Activated T-cell treated with anti-CD3 and anti-CD28 coated beads for 1 hour (primary cell): Measurements from ENCODE around the gene FANCD2.
"Not testable (repeated sequence)": the region's sequence is repeated elsewhere in the genome, so short reads cannot be mapped to it uniquely, and the experiment has no call there.

Experiments
- DNase-seq: peaks from one replicate; pipeline ENCODE4 v3.0.0-alpha.2; 2020; ENCODE audit warnings: low read depth

The FANCD2 gene

DNA sequence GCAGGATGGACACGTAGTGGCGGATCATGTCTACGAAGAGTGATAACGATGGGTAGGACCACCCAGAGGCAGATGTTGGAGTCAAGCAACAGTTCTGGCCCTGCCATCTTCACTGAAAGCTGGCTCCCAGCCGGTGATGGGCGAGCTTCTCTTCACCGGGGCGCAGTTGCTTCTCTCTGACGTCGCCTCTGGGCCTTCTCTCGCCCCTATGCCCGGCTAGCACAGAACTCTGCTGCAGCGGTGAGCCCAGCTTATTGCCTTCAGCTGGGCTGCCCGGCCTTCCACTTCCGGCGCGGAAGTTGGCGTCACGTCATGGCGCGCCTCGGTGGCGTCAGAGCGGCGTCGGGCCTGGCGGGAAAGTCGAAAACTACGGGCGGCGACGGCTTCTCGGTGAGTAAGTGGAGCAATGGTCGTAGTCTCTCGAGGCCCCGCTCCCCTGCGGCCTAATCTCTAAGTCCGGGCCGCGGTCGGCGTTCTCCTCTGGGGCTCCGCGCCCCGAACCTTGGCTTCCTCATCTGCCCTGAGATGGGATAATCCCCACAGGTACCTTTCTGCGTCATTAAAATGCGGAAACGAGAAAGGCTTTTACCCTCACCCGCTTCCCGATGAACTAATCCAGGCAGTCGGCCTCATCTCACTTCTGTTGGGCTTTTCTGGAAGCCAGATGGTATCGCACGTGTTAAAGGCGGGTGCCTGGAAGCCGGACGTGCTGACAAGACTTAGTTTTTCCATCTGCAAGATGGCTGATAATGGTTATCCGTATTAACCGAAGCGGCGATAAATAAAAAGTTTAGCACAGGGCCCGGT lies at the start of gene FANCD2:
Gene FANCD2 (plus strand): TSS at position 354 of the 807 bp plus-strand sequence. CDS start 2,221 bp downstream, outside the sequence.
- peak; percentile 84 for DNase-seq

DNA sequence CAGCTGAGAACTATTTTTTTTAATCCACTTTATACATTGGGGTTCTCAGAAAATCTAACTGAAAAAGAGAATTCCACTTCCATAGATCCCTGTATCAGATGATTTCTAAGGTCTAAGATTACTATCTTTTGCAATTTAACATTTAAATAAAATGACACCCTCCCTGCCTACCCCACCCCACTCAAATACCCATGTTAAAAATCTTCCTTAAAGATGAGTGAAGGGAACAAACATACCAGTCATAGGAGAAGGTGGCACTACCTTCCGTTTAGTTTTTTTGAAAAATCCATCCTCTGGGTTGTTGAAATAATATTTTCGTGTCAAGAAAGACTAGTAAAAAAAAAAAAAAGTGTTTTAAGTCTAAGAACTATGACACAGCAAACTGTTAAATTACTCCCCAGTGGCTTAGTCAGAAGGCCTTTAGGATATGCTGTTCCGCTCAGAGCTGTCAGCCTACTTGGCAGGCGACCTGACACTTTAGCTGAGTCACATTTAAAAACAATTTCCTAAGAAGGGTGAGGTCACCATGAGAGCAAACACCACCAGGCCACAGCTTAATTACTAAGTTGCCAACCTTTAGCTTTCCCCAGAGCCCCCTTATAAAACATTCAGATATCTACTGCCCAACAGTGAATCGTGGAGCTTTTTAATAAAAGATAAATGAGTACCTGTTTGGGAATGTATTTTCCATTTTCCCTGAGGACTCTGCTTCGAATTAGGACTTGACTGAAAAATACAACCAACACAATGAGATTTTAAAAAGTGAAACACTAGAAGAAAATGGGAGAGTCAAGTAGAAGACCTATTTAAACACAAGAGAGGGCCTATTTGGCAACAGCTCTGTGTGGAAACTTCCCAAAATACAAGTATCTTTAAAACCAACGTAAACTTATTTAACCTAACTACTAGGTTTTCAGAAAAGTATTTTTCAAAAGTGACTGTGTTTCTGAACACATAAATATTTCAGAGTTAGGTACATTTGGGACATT lies 49.2 kb upstream of the FANCD2 start:
- DNase-seq: no peak

DNA sequence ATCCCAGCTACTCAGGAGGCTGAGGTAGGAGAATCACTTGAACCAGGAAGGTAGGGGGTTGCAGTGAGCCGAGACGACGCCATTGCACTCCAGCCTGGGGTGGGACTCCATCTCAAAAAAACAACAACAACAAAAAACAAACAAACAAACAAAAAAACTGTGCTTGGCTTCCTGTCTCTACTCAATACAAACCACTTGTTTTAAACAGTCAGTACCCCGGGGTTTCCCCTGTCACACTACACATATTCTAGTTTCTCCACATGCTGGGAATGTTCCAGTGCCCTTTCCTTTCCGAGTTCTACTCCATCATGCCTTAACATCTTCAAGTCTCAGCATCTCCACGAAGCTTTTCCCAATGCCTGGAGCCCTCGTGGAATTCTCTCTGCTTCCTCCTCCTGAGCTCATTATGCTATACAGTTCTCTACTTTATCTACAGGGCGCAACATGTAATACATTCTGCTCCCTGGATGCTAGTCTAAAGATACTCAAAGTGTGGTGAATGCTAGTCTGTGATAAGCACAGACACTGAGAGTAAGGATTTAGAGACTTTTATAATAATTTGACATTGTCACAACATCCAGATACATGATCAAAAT lies 47.4 kb upstream of the FANCD2 start:
- DNase-seq: no peak

DNA sequence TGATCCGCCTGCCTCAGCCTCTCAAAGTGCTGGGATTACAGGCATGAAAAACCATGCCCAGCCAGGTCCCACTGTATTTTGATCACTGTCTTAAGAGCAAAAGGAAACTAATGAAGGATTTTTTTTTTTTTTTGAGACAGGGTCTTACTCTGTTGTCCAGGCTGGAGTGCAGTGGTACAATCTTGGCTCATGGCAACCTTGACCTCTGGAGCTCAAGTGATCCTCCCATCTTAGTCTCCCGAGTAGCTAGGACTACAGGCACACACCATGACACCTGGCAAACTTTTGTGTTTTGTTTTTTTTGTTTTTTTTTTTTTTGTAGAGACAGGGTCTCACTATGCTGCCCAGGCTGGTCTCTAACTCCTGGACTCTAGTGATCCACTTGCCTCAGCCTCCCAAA lies 46.0 kb upstream of the FANCD2 start:
- DNase-seq: no peak

DNA sequence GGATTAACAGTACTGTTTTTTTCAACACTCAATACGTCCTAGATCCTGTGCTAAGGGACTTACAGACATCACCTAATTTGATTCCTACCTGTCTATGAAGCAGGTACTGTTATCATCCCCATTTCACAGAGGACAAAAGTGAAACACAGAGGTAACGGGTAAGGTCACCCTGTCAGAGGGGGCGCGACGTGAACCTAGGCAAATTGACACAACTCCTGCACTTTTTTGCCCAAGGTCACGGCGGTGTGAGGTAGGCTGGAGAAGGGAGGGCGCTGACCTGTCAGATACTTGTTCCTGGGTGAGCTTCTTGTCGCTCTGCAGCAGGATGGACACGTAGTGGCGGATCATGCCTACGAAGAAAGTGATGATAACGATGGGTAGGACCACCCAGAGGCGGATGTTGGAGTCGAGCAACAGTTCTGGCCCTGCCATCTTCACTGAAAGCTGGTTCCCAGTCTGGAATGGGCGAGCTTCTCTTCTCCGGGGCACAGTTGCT lies 40.0 kb upstream of the FANCD2 start:
- DNase-seq: no peak

DNA sequence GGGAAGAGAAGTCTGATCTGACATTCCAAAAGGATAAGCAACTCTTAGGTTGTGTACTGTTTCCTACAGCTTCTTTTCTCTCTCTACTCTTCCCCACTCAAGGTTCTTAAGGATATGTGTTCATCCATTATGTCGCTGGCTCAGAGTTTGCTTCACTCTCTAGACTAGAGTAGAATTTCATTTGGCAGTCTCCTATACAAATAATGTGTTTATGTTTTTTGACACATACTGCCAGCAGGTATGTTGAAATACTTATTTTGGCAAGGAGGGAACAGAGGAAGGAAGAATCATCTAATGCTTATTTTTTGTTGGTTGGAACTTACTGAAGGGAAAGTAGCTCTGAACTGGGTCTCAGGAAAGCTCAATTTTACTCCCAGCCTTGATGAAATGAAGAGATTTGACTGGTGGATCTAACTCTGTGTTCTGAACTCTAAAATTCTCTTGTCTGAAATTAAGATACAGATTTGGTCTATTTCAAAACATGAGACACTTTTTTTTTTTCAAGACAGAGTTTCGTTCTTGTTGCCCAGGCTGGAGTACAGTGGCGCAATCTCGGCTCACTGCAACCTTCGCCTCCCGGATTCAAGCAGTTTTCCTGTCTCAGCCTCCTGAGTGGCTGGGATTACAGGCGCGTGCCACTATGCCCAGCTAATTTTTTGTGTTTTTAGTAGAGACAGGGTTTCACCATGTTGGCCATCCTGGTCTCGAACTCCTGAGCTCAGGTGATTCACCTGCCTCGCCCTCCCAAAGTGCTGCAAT lies 32.0 kb upstream of the FANCD2 start:
- no peak for DNase-seq

DNA sequence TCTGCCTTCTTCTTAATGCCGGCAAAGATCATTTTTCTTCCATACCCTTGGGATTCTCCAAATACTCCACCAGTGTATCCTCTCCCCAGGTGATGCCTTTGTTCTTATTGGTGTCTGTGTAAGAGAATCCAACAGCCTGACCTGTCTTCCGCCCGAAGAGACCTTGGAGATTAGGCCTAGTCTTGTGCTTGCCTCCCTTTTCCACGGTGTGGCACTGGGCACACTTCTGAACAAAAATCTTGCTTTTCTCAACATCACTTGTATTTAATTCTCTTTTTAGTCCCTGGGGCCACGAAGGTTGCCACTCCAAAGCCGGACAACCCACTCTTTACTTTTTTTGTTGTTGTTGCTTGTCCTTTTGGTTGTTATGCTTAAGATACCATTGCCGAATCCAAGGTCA lies 25.6 kb upstream of the FANCD2 start:
- DNase-seq: no peak

DNA sequence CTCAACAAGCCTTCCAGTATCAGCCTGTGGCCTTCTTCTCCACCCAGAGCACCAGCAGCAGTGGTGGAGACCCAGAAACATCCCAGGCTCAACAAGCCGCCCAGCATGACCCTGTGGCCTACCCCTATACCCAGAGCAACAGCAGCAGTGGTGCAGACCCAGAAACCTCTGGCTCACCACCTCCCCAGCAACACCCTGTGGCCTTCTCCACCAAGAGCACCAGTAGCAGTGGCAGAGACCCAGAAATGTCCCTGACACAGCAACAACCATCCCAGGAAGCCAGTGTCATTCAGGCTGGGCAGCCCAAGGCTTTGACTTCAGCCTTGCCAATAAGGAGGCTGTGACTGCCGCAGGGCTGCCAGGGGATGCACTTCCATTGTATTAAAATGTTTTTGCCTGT lies 23.3 kb upstream of the FANCD2 start:
- no peak for DNase-seq

DNA sequence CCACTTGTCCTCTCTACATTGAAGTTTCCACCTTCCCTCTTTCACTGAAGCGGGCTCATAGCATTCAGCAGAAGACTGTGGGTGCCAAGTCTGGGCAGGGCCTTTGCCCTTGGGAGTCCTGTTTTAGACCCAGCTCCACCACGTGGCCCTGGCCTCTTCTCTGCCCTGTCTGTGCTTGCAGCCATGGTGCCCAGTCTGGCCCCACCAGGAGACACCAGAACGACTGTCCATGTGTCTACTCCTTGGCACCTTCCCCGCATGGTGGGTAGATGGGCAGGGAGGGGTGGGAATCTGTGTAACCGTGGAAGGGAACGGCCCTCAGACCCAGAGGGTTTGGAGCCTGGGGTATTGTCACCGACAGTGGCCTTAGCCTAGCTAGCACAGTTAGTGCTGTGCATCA lies 21.7 kb upstream of the FANCD2 start:
- no peak for DNase-seq

DNA sequence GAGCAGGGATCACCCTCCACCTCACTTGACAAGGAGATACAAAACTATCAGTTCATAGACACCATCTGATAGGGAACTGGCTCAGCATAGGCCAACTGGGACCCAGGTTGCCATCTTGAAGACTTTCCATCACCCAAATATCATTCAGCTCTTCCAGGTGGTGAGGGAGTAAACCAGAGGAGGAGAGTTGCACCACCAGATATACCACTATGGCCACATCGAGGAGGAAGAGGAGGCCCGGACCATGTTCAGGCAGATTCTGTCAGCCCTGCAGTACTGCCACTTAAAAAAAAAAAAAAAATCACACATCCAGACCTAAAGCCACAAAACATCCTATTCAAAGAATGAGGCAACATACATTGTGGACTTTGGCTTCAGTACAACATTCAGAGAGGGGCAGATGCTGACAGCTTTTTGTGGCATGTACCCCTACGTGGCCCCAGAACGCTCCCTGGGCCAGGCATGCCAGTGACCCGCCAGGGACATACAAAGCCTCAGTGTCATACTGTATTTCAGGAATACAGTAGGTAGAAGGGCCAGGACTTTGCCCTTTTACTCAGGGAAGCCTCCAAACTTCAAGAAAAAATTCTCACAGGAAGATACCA lies 21.2 kb upstream of the FANCD2 start:
- DNase-seq: no peak

DNA sequence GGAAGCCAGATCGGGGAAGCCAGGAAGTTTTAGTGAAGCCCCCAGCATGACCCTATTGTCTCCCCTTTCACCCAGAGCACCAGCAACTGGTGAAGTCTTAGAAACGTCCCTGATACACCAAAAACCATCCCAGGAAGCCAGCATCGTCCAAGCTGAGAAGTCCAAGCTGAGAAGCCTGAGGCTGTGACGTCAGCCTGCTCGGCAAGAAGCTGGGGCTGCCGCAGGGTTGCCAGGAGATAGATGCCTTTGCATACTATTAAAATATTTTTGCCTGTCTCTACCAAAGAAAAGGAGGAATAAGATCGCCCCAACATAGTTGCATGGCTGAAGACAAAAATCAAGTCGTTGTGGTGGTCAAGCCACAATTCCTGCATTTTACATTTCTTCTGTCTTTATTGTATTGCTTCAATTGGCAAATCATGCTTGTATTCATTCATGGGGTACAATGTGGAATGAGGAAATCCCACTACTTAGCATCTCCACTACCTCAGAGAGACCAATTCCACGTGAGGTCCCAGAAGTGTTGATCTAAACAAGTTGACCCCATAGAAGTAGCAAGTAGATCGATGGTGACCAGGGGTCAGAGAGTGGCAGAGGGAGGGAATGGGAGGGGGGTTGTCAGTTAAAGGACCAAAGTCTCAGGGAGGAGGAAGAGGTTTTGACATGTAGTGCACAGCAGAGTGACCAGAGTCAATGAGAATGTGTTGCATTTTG lies 20.0 kb upstream of the FANCD2 start:
- no peak for DNase-seq

DNA sequence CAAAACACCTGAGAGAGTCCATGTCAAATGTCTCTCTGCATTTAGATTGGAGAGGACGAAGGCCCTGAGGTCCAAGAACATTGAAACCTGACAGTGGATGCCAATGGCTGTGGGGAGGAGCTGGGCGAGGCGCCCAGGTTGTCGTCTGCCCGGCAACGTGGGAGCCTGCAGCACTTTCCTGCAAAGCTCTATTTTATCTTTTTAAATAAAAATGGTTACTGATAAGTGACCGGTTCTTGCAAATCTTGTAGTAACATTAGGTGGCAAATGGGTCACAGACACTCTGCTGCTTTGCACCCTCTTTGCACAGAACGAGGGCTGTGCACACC lies 19.5 kb upstream of the FANCD2 start:
- no peak for DNase-seq

DNA sequence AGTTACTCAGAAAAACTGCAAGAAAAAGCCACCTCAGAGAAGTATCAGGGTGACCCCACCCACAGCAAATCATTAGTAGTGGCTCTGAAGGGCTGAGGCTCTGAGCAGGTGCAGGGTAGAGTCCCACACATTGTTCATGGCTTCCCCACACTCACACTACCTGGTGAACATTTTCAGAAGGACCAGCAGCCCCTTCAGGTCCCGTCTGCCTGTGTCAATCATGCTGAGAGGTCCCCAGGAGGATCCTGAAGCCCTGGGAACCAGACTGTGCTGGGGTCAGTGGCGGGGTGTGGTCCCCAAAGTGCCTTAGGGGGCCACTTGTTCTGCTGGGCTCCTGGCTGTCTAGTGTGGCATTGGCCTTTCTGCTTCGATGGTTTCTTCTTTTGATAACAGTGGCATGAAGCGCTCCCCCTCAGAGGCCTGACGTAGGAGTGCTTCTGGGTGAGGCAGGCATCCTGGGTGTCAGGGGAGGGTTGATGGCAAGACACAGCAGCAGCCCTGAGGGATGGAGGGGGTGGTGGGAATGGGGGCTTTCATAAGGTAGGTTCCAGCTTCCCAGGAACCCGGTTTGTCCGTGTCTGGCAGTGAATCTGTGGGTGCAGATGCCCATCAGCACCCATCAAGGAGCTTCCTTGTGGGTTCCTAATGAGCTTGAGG lies 19.0 kb upstream of the FANCD2 start:
- no peak for DNase-seq

DNA sequence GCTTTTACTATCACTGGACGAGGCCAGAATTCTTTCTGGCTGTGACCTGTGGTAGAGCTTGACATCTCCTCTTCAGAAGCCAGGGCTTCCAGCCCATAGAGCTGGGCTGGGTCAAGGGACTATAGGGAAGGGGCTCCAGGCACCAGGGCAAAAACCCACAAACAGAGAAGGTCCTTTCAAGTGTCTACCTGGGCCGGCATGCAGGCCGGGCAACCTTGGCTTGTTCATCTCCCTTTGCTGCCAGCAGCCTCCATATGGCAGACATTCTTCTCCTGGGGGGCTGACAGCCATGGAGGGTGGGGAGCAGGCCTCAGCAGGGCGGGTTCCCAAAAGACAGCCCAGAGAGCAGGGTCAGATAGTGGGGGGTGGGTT lies 18.0 kb upstream of the FANCD2 start:
- DNase-seq: not testable (repeated sequence)

DNA sequence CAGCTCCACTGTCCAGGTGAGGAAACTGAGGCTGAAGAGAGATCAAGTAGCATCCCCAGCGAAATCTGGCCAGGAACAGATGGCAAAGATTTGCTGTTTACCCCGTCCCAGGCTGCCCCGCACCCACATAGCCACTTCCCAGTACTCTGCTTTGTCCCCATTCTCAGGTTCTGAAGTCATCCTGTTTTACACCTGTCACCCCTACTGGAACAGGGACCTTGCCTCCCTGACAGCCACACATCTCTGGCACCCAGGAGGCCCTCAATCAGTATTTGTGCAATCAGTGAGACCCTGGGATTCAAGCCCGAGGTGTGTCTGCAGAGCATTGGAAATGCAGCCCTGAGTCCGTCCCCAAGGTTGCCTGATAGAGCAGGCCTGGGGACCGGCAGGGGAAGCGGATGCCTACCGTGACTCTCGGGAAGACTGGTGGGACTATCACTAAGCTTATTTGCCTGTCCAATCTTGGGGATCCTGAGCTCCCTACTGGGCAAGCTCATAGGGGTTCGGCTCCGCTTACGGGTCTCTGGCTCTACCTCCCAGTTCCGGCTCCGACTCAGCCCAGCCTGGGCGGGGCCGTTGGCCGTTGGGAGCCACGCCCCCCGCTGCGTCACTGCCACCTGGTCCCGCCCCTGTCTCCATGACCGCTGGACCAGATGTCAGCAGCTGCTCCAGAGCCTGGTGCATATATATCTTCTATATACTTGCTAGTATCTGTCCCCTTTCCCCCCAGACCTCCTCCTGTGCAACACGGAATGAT lies 17.5 kb upstream of the FANCD2 start:
- DNase-seq: peak; percentile 60

DNA sequence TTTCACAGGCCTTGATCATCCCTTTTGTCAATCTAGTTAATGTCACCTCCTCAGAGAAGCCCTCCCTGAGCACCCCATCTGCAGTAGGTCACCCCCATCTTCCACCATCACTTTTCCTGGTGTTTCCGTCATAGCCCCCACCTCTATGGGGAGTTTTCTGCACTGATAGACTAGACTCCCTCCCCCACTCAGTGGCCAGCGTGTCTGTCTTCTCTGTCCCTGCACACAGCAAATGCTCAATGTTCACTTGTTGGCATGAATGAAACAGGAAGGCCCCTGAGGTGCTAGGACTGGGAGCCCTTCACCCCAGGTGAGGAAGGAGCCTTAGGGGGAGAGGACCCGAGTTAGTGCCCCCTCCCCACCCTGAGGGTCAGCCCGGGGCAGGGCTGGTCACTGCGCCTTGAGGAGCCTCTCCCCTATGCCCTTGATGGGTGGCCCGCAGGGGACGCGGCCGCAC lies 15.8 kb upstream of the FANCD2 start:
- DNase-seq: no peak

DNA sequence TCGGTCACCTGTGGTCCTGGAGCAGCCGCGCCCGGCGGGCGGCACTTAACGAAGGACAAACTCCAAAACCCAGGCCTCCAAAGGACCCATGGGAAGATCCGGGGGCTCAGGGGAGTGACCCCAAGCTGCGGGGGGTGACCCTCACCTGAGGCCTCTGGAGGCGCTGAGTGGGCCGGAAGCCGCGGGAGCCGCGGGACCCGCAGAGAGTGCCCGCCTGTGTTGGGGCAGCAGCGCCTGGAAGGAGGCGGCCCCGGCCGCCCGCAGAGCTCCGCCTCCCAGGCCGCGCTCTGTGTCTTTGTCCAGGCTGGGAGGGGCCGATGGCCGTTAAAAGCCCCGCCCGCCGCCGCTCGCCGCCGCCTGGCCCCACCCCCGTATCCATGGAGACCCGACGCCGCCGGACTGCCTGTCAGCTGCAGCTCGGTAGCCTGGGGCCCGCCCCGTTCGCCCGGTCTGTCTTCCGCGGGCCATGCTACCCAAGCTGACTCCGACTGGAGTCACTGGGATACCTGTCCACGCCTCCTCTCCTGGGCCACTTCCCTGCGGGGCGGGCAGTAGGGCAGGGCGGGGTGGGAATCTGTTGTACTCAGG lies 15.3 kb upstream of the FANCD2 start:
- peak; percentile 62 for DNase-seq

DNA sequence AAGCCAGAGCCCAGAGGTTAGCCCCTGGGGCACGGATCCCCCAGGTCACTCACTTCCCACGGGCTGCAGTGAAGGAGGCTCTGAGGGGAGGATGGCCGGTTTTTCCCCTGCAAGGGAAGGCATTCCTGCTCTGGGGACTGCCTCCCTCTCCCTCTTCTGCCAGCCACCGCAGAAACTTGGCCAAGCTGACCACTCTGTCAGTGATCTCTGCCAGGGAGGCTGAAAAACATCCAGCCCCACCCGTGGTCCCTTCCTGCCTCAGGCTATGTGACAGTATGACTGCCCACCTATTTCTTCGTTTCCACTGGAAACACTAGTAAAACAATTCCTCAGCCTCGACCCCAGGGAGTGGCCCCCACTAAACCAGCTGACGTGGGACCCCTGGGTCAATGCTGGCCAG lies 14.6 kb upstream of the FANCD2 start:
- DNase-seq: no peak

DNA sequence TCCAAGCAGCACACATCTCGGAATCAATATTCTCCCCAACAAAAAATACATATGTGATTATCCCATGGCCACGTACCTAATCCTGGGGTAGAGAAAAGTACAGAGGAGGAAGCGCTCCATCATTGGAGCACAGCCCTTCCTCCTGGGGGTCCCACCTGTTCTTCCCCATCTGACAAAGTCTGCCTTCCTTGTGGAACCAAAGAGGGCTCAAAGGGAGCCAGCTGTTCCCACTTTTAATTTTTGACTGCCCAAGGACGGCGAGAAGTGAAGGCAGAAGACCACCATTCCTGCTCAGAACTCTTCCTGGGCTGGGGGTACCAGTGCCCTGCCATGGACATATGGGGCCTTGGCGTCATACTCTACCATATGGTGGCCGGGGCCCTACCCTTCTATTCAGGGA lies 14.1 kb upstream of the FANCD2 start:
- no peak for DNase-seq
